Measurements from ENCODE around the gene ABR.

Gene ABR

DNA sequence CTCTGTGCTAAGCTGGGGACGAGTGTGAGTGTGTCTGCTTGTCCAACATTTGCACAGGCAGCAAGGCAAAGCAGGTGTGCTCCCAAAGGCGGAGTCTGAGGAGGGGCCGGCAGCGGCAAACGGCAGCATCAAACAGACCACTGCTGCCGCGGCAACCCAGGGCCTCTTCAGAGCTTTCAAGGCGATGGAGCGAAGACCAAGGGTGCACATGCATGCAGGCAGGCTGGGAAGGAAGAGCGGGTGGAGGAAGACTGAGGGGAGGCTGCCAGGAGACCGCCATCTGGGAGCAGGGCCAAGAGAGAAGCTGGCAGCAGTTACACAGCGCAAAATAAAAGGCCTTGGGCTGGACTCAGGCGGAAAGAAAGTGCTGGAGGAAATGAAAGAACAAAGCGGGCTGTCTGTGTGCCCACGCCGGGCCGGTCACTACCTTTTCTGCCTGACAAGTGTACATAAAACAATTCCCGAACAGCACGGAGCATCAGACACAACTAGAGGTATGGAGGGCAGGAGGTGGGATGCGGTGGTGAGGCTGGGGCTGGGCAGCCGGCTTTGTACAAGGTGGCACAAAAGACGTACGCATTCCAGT, 174.3 kb downstream of the ABR start:
- no peaks in the 10 kb centered on the region for H3K9me3 ChIP-seq (ENCODE audit: insufficient read depth, low read length, severe bottlenecking)
- no peak overlapping the region for H2AFZ ChIP-seq (ENCODE audit: low read depth, low read length)
- peaks cover 12% of the 10 kb centered on the region for H4K20me1 ChIP-seq (ENCODE audit: insufficient read depth, low read length)
- no peak overlapping the region for H3K9ac ChIP-seq (ENCODE audit: low read depth, low read length)
- no peak overlapping the region for H3K4me3 ChIP-seq (ENCODE audit: low read depth in 1 of 2, low read length in 2 of 2)
- H3K27me3 ChIP-seq (ENCODE audit: insufficient read depth, low read length, poor library complexity): no peaks in the 10 kb centered on the region
- H3K4me2 ChIP-seq (ENCODE audit: insufficient read depth, low read length): no peak overlapping the region
- H3K36me3 ChIP-seq (ENCODE audit: insufficient read depth, low read length): peaks cover 85% of the 10 kb centered on the region
- no peaks in the 10 kb centered on the region for H3K4me1 ChIP-seq (ENCODE audit: insufficient read depth, low read length)
- TF ChIP-seq, protein P1, sequence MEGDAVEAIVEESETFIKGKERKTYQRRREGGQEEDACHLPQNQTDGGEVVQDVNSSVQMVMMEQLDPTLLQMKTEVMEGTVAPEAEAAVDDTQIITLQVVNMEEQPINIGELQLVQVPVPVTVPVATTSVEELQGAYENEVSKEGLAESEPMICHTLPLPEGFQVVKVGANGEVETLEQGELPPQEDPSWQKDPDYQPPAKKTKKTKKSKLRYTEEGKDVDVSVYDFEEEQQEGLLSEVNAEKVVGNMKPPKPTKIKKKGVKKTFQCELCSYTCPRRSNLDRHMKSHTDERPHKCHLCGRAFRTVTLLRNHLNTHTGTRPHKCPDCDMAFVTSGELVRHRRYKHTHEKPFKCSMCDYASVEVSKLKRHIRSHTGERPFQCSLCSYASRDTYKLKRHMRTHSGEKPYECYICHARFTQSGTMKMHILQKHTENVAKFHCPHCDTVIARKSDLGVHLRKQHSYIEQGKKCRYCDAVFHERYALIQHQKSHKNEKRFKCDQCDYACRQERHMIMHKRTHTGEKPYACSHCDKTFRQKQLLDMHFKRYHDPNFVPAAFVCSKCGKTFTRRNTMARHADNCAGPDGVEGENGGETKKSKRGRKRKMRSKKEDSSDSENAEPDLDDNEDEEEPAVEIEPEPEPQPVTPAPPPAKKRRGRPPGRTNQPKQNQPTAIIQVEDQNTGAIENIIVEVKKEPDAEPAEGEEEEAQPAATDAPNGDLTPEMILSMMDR (IDR thresholded peaks at IDR 0.05; ENCODE audit: borderline replicate concordance, extremely low read depth, low read length, poor library complexity, severe bottlenecking): no peak
- no peak for TF ChIP-seq EZH2 (IDR thresholded peaks at IDR 0.05; ENCODE audit: borderline replicate concordance, low read depth, low read length, severe bottlenecking)
- DNase-seq (peak; percentile 67), ATAC-seq (ENCODE audit: insufficient read depth, low read depth) (peak; percentile 78)
- peaks cover 4% of the 10 kb centered on the region; the same call in 1 of the 2 replicates for H3K79me2 ChIP-seq (ENCODE audit: insufficient read depth, low read length)
- no peak overlapping the region for H3K27ac ChIP-seq (ENCODE audit: low read length)

DNA sequence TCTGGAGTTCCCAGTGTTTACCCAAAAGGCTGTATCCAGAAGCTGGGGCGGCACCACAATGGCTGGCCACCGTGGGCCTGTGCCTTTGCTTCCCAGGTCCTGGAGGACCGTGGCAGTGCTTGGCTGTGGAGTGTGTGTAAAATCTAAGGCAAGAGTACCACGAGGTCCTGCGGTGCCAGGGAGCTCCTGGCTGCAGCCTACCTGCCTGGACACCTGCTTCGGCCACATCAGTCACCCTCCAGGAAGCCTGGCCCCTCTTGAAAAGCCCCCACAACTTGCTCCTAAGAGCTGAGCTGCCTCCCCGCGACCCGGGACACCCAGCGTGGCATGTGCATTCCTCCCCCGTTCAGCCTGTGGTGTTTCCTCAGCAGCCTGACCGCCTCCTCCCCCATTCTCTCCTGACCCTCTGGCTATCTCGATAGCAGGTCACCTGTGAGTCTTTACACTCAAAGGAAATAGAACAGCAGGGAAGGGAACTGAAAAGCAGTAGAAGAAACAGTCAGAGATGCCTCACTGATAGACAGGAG, 174.9 kb downstream of the ABR start:
- no peaks in the 10 kb centered on the region; the same call in 1 of the 2 replicates for H3K4me1 ChIP-seq (ENCODE audit: insufficient read depth, low read length)
- no peak for DNase-seq

DNA sequence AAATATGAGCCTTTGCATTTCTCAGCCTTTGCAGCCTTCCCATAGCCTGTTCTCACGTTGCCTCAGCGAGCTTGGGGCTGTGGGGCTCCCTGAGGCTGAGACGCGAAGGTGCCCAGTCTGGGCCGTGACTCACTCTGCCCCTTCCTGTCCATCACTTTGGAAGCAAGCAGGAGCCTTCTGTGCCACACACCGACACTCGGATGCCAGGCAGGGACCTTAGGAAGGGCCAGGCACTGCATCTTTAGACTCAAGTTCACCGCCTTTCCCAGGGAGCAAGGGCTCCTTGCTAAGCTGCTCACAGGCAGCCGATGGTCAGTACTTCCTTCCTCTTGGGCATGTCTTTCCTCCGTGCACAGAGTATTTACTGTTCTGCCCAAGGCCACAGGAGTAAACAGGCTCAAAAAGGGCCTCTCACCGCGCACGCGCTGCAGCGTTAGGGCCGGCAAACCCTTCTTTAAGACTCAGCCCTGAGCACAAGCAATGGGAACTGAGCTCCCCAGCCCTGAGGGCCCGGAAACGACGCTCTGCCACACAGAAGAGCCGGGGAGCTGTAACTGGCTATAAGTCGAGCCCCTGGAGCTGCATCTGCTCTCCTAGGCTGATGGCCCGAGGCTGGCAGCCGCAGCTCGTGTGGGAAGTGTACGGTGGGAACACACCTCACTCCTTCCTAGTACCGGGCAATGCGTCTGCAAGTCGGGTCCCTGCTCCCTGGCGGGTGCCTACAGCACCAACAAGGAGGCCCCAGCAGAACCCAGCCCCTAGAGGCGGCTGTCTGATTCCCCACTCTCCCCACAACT, 175.6 kb downstream of the ABR start:
- peaks cover 12% of the 10 kb centered on the region; the same call in 1 of the 2 replicates for H3K79me2 ChIP-seq (ENCODE audit: insufficient read depth, low read length)
- H3K27ac ChIP-seq (ENCODE audit: low read length): no peak overlapping the region
- H3K4me2 ChIP-seq (ENCODE audit: insufficient read depth, low read length): no peak overlapping the region
- no peak overlapping the region for H3K9ac ChIP-seq (ENCODE audit: low read depth, low read length)
- DNase-seq (no peak), ATAC-seq (ENCODE audit: insufficient read depth, low read depth) (no peak)
- H3K36me3 ChIP-seq (ENCODE audit: insufficient read depth, low read length): peaks cover 87% of the 10 kb centered on the region
- peaks cover 20% of the 10 kb centered on the region for H4K20me1 ChIP-seq (ENCODE audit: insufficient read depth, low read length)
- no peak overlapping the region for H2AFZ ChIP-seq (ENCODE audit: low read depth, low read length)
- H3K4me1 ChIP-seq (ENCODE audit: insufficient read depth, low read length): peaks cover 5% of the 10 kb centered on the region
- H3K4me3 ChIP-seq (ENCODE audit: low read depth in 1 of 2, low read length in 2 of 2): no peak overlapping the region
- H3K9me3 ChIP-seq (ENCODE audit: insufficient read depth, low read length, severe bottlenecking): no peaks in the 10 kb centered on the region
- H3K27me3 ChIP-seq (ENCODE audit: insufficient read depth, low read length, poor library complexity): no peaks in the 10 kb centered on the region
- TF ChIP-seq EZH2 (IDR thresholded peaks at IDR 0.05; ENCODE audit: borderline replicate concordance, low read depth, low read length, severe bottlenecking): no peak
- TF ChIP-seq, protein P1 (IDR thresholded peaks at IDR 0.05; ENCODE audit: borderline replicate concordance, extremely low read depth, low read length, poor library complexity, severe bottlenecking): no peak

More for the DNA sequence above, 174.9 kb downstream of the ABR start:
- Histone ChIP-seq H3K4me2 (ENCODE audit: insufficient read depth, low read length) (no peak overlapping the region), H3K9ac (ENCODE audit: low read depth, low read length) (no peak overlapping the region), H3K36me3 (ENCODE audit: insufficient read depth, low read length) (peaks cover 82% of the 10 kb centered on the region), H3K27me3 (ENCODE audit: insufficient read depth, low read length, poor library complexity) (no peaks in the 10 kb centered on the region), H3K4me3 (ENCODE audit: low read depth in 1 of 2, low read length in 2 of 2) (no peak overlapping the region), H2AFZ (ENCODE audit: low read depth, low read length) (no peak overlapping the region), H3K27ac (ENCODE audit: low read length) (no peak overlapping the region; the same call in 1 of the 2 replicates), H3K9me3 (ENCODE audit: insufficient read depth, low read length, severe bottlenecking) (no peaks in the 10 kb centered on the region), H4K20me1 (ENCODE audit: insufficient read depth, low read length) (peaks cover 15% of the 10 kb centered on the region), H3K79me2 (ENCODE audit: insufficient read depth, low read length) (peaks cover 7% of the 10 kb centered on the region; the same call in 1 of the 2 replicates)
- TF ChIP-seq, protein P1 (IDR thresholded peaks at IDR 0.05; ENCODE audit: borderline replicate concordance, extremely low read depth, low read length, poor library complexity, severe bottlenecking): no peak
- no peak for TF ChIP-seq EZH2 (IDR thresholded peaks at IDR 0.05; ENCODE audit: borderline replicate concordance, low read depth, low read length, severe bottlenecking)
- no peak for ATAC-seq (ENCODE audit: insufficient read depth, low read depth)

Data from DND-41 (cell line).